SK-N-MC (cell line): ENCODE data around the gene PRR20G.

Experiments used
- DNase-seq: peaks from one replicate; pipeline ENCODE4 v3.0.0-alpha.2; 2011; ENCODE audit warnings: low read depth, low spot score
- H3K27ac ChIP-seq: fragments of 200-600 bp; sonication (generic); 2 replicates; pipeline ENCODE4 v1.5.1; 2016; ENCODE audit warnings: mixed run types
- H3K36me3 ChIP-seq: fragments of 200-600 bp; sonication (generic); 2 replicates; pipeline ENCODE4 v1.6.1; 2017; ENCODE audit warnings: antibody characterized with exemption, low read length, mixed read lengths; ENCODE audit not compliant: insufficient read depth
- H3K4me3 ChIP-seq: fragments of 200-600 bp; sonication (generic); 2 replicates; pipeline ENCODE4 v1.5.1; 2016
- H3K9ac ChIP-seq: fragments of 200-600 bp; sonication (generic); 2 replicates; pipeline ENCODE4 v1.8.0; 2017; ENCODE audit warnings: mixed run types, mixed read lengths; ENCODE audit not compliant: insufficient read length
- H3K9me3 ChIP-seq: fragments of 200-600 bp; sonication (generic); 2 replicates; pipeline ENCODE4 v1.6.1; 2017; ENCODE audit warnings: low read depth, mild to moderate bottlenecking, antibody characterized with exemption, low read length, moderate library complexity, mixed read lengths
- EZH2 ChIP-seq: fragments of 200-600 bp; sonication (generic); IDR thresholded peaks from one replicate; pipeline ENCODE4 v1.6.1; 2017; ENCODE audit warnings: antibody characterized with exemption
- FOXP2 ChIP-seq: optimal IDR thresholded peaks from 2 replicates; pipeline ENCODE3; 2011; ENCODE audit warnings: mild to moderate bottlenecking, moderate library complexity; ENCODE audit not compliant: insufficient read depth; ENCODE audit errors: extremely low read length, control extremely low read depth
- POLR2AphosphoS5 ChIP-seq: IDR thresholded peaks from 2 replicates; pipeline ENCODE4 v1.6.1; 2012; ENCODE audit warnings: mild to moderate bottlenecking, low read depth, low read length, borderline replicate concordance

Gene PRR20G

GRCh38 chr3:127289706-127290575 is 2.1 kb upstream of the PRR20G start:
- Histone ChIP-seq H3K27ac (no peak overlapping the region), H3K4me3 (no peak overlapping the region), H3K9me3 (no peaks in the 10 kb centered on the region), H3K36me3 (no peaks in the 10 kb centered on the region), H3K9ac (no peak overlapping the region)
- no peak for DNase-seq
- no peak for TF ChIP-seq POLR2AphosphoS5
- no peak for TF ChIP-seq EZH2
- no peak for TF ChIP-seq FOXP2

GRCh38 chr3:127288921-127289705 is 1.3 kb upstream of the PRR20G start:
- Histone ChIP-seq H3K4me3 (no peak overlapping the region), H3K9me3 (no peaks in the 10 kb centered on the region), H3K27ac (no peak overlapping the region), H3K36me3 (no peaks in the 10 kb centered on the region), H3K9ac (no peak overlapping the region)
- TF ChIP-seq EZH2: no peak
- TF ChIP-seq POLR2AphosphoS5: no peak
- no peak for TF ChIP-seq FOXP2
- DNase-seq: no peak

GRCh38 chr3:127288343-127288742 is 497 bp upstream of the PRR20G start:
- Histone ChIP-seq H3K9me3 (no peaks in the 10 kb centered on the region), H3K36me3 (no peaks in the 10 kb centered on the region), H3K27ac (no peak overlapping the region), H3K9ac (no peak overlapping the region), H3K4me3 (no peak overlapping the region)
- TF ChIP-seq FOXP2: no peak
- no peak for TF ChIP-seq EZH2
- no peak for TF ChIP-seq POLR2AphosphoS5
- DNase-seq: no peak

- no peak for DNase-seq
- TF ChIP-seq EZH2 (no peak), POLR2AphosphoS5 (no peak), FOXP2 (no peak)
- Histone ChIP-seq H3K9ac (no peak overlapping the region), H3K36me3 (no peaks in the 10 kb centered on the region), H3K4me3 (no peak overlapping the region), H3K9me3 (no peaks in the 10 kb centered on the region), H3K27ac (no peak overlapping the region)
Observed at GRCh38 chr3:127286571-127287140, 1.2 kb downstream of the PRR20G start.

- no peaks in the 10 kb centered on the region for H3K36me3 ChIP-seq
- TF ChIP-seq FOXP2: no peak
- TF ChIP-seq EZH2: no peak
- TF ChIP-seq POLR2AphosphoS5: no peak
- H3K9me3 ChIP-seq: no peaks in the 10 kb centered on the region
- no peak overlapping the region for H3K27ac ChIP-seq
- H3K4me3 ChIP-seq: no peak overlapping the region
- H3K9ac ChIP-seq: no peak overlapping the region
- DNase-seq: no peak
Observed at GRCh38 chr3:127284258-127284657, 3.6 kb downstream of the PRR20G start.

DNA sequence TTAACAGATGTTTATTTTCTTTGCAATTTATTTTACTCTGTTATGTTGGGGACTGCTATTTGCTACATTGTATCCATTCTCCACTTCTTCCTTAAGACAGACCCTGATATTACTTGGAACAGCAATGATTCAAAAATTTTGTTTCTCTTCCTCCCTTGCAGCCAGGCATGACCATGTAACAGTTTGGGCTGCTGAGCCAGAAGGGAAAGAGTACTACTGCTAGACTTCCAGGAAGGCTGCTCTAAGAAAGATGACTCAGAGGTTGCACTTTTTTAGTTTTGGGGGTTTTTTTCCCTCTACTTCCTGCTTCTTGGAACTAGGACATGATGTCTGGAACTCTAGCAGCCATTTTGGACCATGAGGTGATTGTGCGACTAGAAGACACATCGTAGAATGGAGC is 10.3 kb downstream of the PRR20G start:
- TF ChIP-seq POLR2AphosphoS5: no peak
- no peak for TF ChIP-seq FOXP2
- no peak for TF ChIP-seq EZH2
- Histone ChIP-seq H3K9me3 (no peaks in the 10 kb centered on the region), H3K9ac (no peak overlapping the region), H3K36me3 (no peaks in the 10 kb centered on the region), H3K27ac (no peak overlapping the region), H3K4me3 (no peak overlapping the region)
- DNase-seq: no peak

DNA sequence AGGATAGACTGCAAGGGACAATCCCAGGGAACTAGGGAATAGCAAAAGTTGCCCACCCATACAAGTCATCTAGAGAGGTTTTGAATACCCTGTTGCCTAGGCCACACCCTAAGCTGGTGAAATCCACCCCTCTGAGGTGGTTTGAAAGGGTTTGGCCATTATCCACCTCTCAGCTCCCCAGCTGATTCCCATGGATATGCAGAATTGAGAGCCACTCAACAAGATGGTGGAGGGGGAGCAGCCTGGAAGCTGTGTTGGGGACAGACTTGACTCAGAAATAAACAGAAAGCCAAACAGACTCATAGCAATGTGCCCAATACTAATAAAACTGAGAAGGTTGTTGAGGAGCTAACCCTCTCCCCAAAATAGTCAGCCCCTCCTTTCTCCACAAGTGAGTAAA is 10.9 kb downstream of the PRR20G start:
- no peaks in the 10 kb centered on the region for H3K36me3 ChIP-seq
- H3K9me3 ChIP-seq: no peaks in the 10 kb centered on the region
- no peak for DNase-seq
- no peak overlapping the region for H3K27ac ChIP-seq
- H3K9ac ChIP-seq: no peak overlapping the region
- no peak overlapping the region for H3K4me3 ChIP-seq
- TF ChIP-seq FOXP2 (no peak), POLR2AphosphoS5 (no peak), EZH2 (no peak)

GRCh38 chr3:127276396-127276795 is 11.4 kb downstream of the PRR20G start:
- Histone ChIP-seq H3K27ac (no peak overlapping the region), H3K9me3 (no peaks in the 10 kb centered on the region)
- no peak for DNase-seq

More at GRCh38 chr3:127276396-127276795, 11.4 kb downstream of the PRR20G start:
- H3K36me3 ChIP-seq: no peaks in the 10 kb centered on the region
- no peak overlapping the region for H3K4me3 ChIP-seq
- TF ChIP-seq EZH2: no peak
- no peak for TF ChIP-seq FOXP2
- TF ChIP-seq POLR2AphosphoS5: no peak
- H3K9ac ChIP-seq: no peak overlapping the region
